ENCODE data around the gene SH3D21.

Gene SH3D21

GRCh38 chr1:36303650-36304360 is 2.4 kb upstream of the SH3D21 start:
- no peak for DNase-seq

DNA sequence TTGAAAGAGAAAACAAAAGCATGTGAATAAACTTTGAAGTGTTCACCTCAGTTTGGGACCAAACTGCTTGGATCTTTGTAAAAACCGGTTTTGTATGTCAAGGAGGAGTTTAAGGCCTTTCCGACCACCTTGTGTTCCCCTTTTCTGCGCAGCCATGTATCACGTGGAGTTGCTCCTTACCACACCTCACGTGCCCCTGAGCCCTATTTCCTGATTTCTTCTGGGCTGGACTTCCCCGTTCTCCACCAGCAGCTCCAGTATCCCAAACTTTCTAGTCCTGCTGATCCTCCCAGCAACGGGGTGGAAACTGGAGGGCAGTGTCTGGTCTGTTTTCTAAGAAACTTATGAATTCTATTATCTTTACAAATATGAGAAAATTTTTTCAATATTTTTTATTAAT is 1.6 kb upstream of the SH3D21 start:
- no peak for DNase-seq

GRCh38 chr1:36304970-36305914 is 926 bp upstream of the SH3D21 start:
- no peak for DNase-seq

- DNase-seq = no peak
Measured at GRCh38 chr1:36305915-36306209, 306 bp upstream of the SH3D21 start.

- DNase-seq = peak; percentile 70 to 91 (median 76)
Measured at GRCh38 chr1:36306902-36307456, 811 bp downstream of the SH3D21 start.

- DNase-seq = no peak
Measured at GRCh38 chr1:36307601-36308330, 1.6 kb downstream of the SH3D21 start.

- DNase-seq = no peak
Measured at GRCh38 chr1:36309397-36309796, 3.2 kb downstream of the SH3D21 start.

DNA sequence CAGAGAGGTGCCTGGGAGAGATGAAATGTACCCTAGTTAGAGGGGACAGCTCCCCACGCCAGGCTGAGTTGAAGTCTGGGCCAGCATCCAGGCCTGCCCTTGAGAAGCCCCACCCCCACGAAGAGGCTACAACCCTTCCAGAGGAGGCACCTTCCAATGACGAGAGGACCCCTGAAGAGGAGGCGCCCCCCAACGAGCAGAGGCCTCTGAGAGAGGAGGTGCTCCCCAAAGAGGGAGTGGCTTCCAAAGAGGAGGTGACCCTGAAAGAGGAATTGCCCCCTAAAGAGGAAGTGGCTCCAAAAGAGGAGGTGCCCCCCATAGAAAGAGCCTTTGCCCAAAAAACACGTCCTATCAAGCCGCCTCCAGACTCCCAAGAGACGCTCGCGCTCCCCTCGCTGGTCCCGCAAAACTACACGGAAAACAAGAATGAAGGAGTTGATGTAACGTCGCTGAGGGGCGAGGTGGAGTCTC is 14.2 kb downstream of the SH3D21 start:
- no peak for DNase-seq

DNA sequence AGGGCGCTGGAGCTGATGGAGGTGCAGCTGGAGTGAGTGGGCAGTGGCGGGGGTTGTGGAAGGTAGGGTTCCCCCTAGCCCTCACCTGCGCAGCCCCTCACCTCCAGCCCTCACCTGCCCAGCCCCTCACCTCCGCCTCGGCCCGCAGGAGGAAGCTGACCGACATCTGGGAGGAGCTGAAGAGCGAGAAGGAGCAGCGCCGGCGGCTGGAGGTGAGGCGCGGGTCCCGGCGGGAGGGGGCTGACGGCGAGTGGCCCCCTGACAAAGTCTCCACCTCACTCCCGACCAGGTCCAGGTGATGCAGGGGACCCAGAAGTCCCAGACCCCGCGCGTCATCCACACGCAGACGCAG is 14.6 kb downstream of the SH3D21 start:
- no peak for DNase-seq

DNA sequence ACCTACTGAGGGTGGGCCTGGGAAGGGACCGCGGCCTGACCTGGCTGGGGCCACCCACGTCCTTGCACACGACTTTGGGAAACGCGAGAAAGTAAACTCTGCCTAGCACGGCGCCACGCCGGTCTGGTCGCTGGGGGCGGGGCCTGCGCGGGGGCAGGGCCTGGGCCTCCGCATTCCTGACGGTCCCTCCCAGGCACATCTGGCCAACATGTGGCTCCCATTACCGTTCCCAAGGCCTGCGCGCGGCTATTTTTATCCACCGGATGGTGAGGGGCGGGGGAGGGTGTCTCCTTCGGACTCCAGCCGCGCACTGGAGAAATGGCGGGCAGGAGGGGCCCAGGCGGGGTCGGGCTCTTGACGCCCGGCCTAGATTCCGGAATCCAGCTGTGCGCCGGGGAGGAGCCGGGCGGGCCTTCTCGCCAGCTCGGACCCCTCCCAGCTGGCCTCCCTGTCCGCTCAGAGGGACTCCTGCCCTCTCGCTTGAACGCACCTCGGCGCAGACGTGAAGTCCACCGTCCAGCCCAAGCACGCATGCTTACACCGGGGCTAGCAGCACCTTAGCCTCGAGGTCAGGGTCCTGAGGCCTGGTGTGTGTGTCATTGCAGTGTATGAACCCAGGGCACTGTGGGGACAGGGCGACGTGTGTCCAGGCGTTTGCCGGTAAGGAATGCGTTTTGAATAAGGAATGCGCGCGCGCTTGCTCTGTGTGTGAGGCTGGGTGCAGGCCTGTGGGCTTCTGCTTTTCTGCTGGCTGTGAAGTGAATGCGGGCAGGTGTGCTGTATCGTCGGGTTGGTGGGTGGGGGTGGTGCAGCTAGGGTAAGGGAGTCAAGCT is 15.2 kb downstream of the SH3D21 start:
- peak in 1 of 4 experiments; percentile 14 for DNase-seq

GRCh38 chr1:36322041-36322785 is 16.0 kb downstream of the SH3D21 start:
- no peak for DNase-seq

- DNase-seq = no peak
Measured at GRCh38 chr1:36322786-36323635, 16.8 kb downstream of the SH3D21 start.

DNA sequence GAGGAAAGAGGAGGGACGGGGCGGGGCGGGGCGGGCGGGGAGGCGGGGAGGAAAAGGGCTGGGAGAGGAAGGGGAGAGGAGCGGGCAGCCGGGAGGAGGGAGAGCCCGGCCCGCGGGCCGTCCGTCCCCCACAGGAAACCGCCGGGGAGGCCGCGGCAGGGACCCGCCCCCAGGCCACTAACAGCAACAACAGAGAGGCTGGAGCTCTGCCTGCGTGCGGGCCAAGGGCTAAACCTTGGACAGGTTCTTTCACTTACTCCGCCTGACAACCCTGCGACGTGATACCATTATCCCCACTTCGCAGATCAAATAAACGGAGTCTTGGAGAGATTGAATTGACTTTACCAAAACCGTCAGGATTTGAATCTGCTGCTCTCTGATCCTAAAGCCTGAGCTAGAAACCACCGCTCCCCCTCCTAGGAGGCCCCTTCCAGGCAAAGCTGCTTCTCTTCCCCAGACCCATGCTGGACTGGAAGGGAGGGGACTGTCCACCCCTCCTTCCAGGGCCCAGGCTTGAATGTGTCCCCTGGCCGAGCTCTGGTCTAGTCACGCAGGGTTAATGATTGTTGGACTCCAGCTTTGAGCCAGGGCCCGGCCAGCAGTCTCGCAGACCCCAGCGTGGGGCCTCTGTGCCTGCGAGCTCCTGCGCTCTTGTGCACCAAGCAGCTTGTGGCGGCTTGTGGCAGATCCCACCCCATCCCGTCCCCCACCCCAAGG is 17.6 kb downstream of the SH3D21 start, which contains the start of gene EVA1B:
EVA1B (minus strand) TSS at position 10 of the 717 bp plus-strand sequence. CDS start 608 bp downstream, outside the sequence.
- DNase-seq = peak in 1 of 4 experiments; percentile 19

DNA sequence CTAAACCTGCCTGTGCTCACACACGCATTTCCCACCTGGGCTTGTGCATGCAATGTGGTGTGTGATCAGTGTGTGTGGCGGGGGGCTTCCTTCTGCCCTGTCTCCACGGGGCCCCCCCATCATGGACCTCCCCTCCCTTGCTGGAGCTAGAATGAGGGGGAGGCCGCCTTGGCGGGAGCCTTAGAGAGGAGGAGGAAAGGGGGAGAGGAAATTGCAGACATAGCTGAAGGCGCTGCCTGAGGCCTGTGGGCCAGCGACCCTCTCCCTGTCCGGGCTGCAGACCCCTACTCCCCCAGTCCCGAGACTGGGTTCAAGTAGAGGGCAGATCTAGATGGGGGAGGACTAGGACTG is 18.2 kb downstream of the SH3D21 start:
- no peak for DNase-seq

- DNase-seq = no peak
Measured at GRCh38 chr1:36326499-36326898, 20.3 kb downstream of the SH3D21 start.

DNA sequence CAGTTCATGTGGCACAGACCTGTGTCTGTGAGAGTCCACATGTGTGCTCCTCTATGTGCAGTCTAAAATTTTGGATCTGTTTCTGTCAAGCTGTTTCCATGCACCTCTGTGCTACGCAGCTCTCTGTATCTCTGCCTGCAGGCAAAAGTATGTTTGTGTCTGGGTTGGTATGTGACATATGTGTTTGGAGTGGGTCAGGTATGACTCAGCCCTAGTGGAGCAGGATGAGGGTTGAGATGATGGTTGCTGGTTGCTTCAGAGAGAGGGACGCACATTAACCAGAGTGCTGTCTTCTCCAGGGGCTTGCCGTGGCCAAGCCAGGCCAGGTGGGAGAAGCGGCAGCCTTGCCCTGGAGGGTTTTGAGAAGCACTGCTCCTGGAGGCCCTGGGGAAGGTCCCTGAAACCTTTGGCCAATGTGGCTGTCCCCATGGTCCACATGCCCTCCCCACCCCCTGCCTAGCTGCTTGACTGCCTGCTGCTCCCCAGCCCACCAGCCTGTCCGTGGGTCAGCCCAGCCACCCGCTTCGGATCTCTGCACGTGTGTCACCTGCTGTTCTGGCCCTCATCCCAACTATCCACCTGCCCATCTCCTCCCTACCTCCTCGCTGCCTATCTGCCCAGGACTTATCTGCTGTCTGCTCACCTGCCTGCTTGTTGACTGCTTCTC is 21.4 kb downstream of the SH3D21 start:
- no peak for DNase-seq

- DNase-seq = no peak
Measured at GRCh38 chr1:36328088-36328480, 21.9 kb downstream of the SH3D21 start.

DNA sequence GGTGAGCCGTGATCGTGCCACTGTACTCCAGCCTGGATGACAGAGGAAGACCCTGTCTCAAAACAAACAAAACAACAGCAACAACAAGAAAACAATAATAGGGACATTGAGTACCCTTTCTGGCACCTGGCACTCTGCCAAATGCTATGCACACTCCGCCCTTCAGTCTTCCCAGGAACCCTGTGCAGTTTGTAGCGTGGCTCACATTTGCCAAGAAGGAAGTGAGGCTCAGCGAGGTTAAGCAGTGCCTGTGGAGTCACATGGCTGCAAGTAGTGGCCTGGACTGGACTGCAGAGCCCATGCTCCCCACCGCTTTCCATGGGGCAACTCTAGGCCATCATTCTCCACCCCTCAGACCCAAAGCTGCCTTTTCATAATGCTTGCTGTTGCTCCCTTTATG is 22.5 kb downstream of the SH3D21 start:
- DNase-seq = no peak

DNA sequence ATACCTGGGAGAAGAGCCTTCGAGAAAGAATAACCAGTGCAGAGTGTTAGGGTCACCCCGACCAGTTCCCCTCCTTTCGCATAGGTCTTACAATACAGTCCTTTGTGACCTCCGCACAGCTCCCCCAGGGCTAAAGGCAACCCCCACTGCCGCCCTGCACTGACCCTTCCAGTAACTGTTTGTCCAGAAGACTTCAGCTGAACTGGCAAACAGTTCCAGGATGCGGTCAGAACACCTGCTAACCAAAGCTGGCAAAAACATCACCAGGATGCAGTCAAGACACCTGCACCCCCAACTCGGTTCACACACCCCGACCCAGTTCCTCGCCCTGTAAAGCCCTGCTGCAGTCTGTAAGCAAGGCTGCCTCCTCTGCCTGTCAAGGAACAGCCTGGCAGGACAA is 23.6 kb downstream of the SH3D21 start:
- DNase-seq = no peak
